ENCODE data around the gene CPNE2. TPM values are rescaled to one million over a fixed set of nuclear protein-coding genes. Genes with fewer than 3 reads are reported as not detected.

CPNE2 gene
- total and polyA plus RNA-seq, 10 of the 15 experiments (the other 5 are each of a cell fraction or from before 2014, with no cell fraction given), result 3.1 to 22.1 (median 9.9) TPM

DNA sequence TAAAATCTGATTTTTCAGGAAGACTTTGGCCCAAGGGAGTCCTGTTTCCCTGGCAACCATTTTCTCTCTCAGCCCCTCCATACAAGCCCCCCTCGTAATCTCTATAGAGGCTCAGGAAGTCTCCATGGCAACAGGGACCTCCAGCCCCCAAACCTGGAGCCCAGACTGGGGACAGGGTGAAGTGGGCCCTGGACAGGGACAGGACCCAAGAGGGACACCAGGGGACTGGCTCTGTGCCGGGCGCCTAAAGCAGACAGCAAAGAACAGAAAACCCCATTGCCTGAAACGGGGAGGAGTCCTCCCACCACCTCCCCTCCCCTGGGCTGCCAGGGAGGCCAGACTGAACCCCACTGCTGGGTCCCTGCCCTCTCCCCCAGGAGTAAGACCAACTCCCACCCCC lies 40.6 kb downstream of the CPNE2 start:
- in situ Hi-C loops (cut with MboI), result no loop called here
- FAIRE-seq (no peak), ATAC-seq (no peak)

More for the DNA sequence above, 40.6 kb downstream of the CPNE2 start:
- ChIA-PET SMC1A (ENCODE audit: uncharacterized antibody, unreplicated experiment) (no interaction called here), RAD21 (ENCODE audit: unreplicated experiment) (no interaction called here), CTCF (interaction anchor here (1.5 kb wide), 1 partner anchor 34 kb away, joined by 3 read pairs; no protein-coding TSS in a partner anchor), POLR2A (no interaction called here)
- Histone ChIP-seq H3K9ac (ENCODE audit: control insufficient read depth, insufficient read depth, low read length) (no peak overlapping the region), H2AFZ (ENCODE audit: control insufficient read depth, low read depth, low read length) (no peak overlapping the region), H3K27ac (ENCODE audit: control insufficient read depth, insufficient read depth) (no peak overlapping the region), H3K4me2 (ENCODE audit: control insufficient read depth, insufficient read depth) (no peak overlapping the region), H3K36me3 (ENCODE audit: control insufficient read depth in 2 of 2, insufficient read depth in 2 of 2, low read length in 1 of 2) (no peaks in the 10 kb centered on the region), H3K9me3 (replicated peaks; ENCODE audit: control insufficient read depth, insufficient read depth, low read length) (no peaks in the 10 kb centered on the region), H3K4me3 (no peak overlapping the region), H3K4me1 (ENCODE audit: control insufficient read depth, insufficient read depth, low read length) (peaks cover 22% of the 10 kb centered on the region), H4K20me1 (ENCODE audit: control insufficient read depth, insufficient read depth) (no peaks in the 10 kb centered on the region), H3K27me3 (replicated peaks in 1 of 2; ENCODE audit: control insufficient read depth in 2 of 2, insufficient read depth in 2 of 2, low read length in 1 of 2) (no peaks in the 10 kb centered on the region), H3K79me2 (ENCODE audit: control insufficient read depth, insufficient read depth, low read length) (no peaks in the 10 kb centered on the region)
- DNase-seq (ENCODE audit: low read depth, low spot score), result no peak
- intact Hi-C loops (cut with micrococcal nuclease; ENCODE audit: unreplicated experiment), result no loop called here
- 72% methylated on average over 4 of the region's 4 CpGs for WGBS (ENCODE audit: insufficient coverage, insufficient replicate concordance, low lambda C conversion rate, missing lambda C conversion rate)
- BruUV-seq (replicated peaks), result no TSS peak
- TF ChIP-seq CBFB (IDR thresholded peaks at IDR 0.05; ENCODE audit: low read depth), result no peak
- TF ChIP-seq, protein P1, sequence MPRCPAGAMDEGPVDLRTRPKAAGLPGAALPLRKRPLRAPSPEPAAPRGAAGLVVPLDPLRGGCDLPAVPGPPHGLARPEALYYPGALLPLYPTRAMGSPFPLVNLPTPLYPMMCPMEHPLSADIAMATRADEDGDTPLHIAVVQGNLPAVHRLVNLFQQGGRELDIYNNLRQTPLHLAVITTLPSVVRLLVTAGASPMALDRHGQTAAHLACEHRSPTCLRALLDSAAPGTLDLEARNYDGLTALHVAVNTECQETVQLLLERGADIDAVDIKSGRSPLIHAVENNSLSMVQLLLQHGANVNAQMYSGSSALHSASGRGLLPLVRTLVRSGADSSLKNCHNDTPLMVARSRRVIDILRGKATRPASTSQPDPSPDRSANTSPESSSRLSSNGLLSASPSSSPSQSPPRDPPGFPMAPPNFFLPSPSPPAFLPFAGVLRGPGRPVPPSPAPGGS (IDR thresholded peaks at IDR 0.05; ENCODE audit: borderline replicate concordance, insufficient read depth, low read depth, low read length, poor library complexity, severe bottlenecking), result no peak
- TF ChIP-seq, protein P2, sequence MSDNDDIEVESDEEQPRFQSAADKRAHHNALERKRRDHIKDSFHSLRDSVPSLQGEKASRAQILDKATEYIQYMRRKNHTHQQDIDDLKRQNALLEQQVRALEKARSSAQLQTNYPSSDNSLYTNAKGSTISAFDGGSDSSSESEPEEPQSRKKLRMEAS (IDR thresholded peaks at IDR 0.05; ENCODE audit: low read depth, low read length), result no peak
- no peak for TF ChIP-seq NFYB (IDR thresholded peaks at IDR 0.05; ENCODE audit: insufficient read depth, low read depth, low read length)
- no peak for TF ChIP-seq RUNX3 (IDR thresholded peaks at IDR 0.05; ENCODE audit: low read length)
- no peak for TF ChIP-seq PAX8 (IDR thresholded peaks at IDR 0.05)
- TF ChIP-seq, protein P3, sequence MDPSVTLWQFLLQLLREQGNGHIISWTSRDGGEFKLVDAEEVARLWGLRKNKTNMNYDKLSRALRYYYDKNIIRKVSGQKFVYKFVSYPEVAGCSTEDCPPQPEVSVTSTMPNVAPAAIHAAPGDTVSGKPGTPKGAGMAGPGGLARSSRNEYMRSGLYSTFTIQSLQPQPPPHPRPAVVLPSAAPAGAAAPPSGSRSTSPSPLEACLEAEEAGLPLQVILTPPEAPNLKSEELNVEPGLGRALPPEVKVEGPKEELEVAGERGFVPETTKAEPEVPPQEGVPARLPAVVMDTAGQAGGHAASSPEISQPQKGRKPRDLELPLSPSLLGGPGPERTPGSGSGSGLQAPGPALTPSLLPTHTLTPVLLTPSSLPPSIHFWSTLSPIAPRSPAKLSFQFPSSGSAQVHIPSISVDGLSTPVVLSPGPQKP (IDR thresholded peaks at IDR 0.05; ENCODE audit: low read depth, low read length), result no peak
- TF ChIP-seq EP300 (IDR thresholded peaks at IDR 0.05; ENCODE audit: borderline replicate concordance in 1 of 2, control insufficient read depth in 1 of 2, low read depth in 2 of 2, low read length in 2 of 2), result no peak
- no peak for TF ChIP-seq ZNF207 (IDR thresholded peaks at IDR 0.05; ENCODE audit: borderline replicate concordance)
- TF ChIP-seq CREM (IDR thresholded peaks at IDR 0.05; ENCODE audit: low read depth), result no peak
- TF ChIP-seq, protein P4, sequence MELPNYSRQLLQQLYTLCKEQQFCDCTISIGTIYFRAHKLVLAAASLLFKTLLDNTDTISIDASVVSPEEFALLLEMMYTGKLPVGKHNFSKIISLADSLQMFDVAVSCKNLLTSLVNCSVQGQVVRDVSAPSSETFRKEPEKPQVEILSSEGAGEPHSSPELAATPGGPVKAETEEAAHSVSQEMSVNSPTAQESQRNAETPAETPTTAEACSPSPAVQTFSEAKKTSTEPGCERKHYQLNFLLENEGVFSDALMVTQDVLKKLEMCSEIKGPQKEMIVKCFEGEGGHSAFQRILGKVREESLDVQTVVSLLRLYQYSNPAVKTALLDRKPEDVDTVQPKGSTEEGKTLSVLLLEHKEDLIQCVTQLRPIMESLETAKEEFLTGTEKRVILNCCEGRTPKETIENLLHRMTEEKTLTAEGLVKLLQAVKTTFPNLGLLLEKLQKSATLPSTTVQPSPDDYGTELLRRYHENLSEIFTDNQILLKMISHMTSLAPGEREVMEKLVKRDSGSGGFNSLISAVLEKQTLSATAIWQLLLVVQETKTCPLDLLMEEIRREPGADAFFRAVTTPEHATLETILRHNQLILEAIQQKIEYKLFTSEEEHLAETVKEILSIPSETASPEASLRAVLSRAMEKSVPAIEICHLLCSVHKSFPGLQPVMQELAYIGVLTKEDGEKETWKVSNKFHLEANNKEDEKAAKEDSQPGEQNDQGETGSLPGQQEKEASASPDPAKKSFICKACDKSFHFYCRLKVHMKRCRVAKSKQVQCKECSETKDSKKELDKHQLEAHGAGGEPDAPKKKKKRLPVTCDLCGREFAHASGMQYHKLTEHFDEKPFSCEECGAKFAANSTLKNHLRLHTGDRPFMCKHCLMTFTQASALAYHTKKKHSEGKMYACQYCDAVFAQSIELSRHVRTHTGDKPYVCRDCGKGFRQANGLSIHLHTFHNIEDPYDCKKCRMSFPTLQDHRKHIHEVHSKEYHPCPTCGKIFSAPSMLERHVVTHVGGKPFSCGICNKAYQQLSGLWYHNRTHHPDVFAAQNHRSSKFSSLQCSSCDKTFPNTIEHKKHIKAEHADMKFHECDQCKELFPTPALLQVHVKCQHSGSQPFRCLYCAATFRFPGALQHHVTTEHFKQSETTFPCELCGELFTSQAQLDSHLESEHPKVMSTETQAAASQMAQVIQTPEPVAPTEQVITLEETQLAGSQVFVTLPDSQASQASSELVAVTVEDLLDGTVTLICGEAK (IDR thresholded peaks at IDR 0.05; ENCODE audit: borderline replicate concordance), result no peak
- no peak for TF ChIP-seq SIX5 (IDR thresholded peaks at IDR 0.05; ENCODE audit: low read depth, low read length, severe bottlenecking)
- TF ChIP-seq SP1 (IDR thresholded peaks at IDR 0.05; ENCODE audit: low read depth, low read length), result no peak
